K562 (cell line): ENCODE data around the gene ASRGL1. TPM values are rescaled to one million over a fixed set of nuclear protein-coding genes. Genes with fewer than 3 reads are reported as not detected.
"Not testable (repeated sequence)": the region's sequence is repeated elsewhere in the genome, so short reads cannot be mapped to it uniquely, and the experiment has no call there.

Experiments
- ATAC-seq: fragments of 200-7000 bp; cut with Tn5 transposase; 3 replicates; pipeline ENCODE4 v1.9.1; 2020; ENCODE audit warnings: moderate library complexity
- BruUV-seq: library from RNA; stranded (reverse); fragments of 400-500 nt; replicated peaks from 2 replicates; lab custom pipeline; 2021; lab: Mats Ljungman, UMichigan
- CTCF ChIA-PET: fragments of 300-600 bp; formaldehyde crosslinking; extraction: SDS; loops from one replicate; lab custom pipeline; 2021; ENCODE audit warnings: low intra/inter-chr PET ratio; lab: Yijun Ruan, JAX
- POLR2A ChIA-PET: fragments of 300-600, 350-650 bp; sonication (Branson Sonifier 250); formaldehyde crosslinking; extraction: SDS; loops from one replicate; lab custom pipeline; 2021; ENCODE audit warnings: antibody characterized with exemption, inconsistent platforms; lab: Yijun Ruan, JAX
- DNase-seq, 4 experiments: peaks; one replicate each; pipeline versions ENCODE4 v3.0.0 to v3.0.0-alpha.2; 2011 to 2018; ENCODE audit warnings: low spot score in 3 of 4, mixed read lengths in 3 of 4; ENCODE audit errors: extremely low read depth in 1 of 4
- FAIRE-seq: peaks from 2 replicates; lab custom pipeline; 2011; peaks lifted over from hg19 to GRCh38; lab: Jason Lieb, UNC
- H2AFZ ChIP-seq: 2 replicates; pipeline ENCODE4 v1.6.0; 2011; ENCODE audit warnings: low read depth, low read length, control low read depth, inconsistent platforms
- H3K27ac ChIP-seq: fragments of 200-600 bp; 3 replicates; pipeline ENCODE4 v1.8.0; 2011; ENCODE audit warnings: low read depth, mild to moderate bottlenecking, control low read depth, inconsistent platforms, low read length, moderate library complexity, mixed read lengths; ENCODE audit errors: extremely low read depth
- H3K27me3 ChIP-seq, 2 experiments: fragments of 300-600 bp in 1 of 2; 2 replicates in 1 of 2; 3 replicates in 1 of 2; pipeline versions ENCODE4 v1.6.0 to v1.8.0; 2011; ENCODE audit warnings: inconsistent platforms in 2 of 2, low read length in 2 of 2, mild to moderate bottlenecking in 1 of 2, mixed read lengths in 1 of 2, moderate library complexity in 1 of 2; ENCODE audit not compliant: control insufficient read depth in 2 of 2, insufficient read depth in 2 of 2
- H3K36me3 ChIP-seq: fragments of 300-600 bp; 3 replicates; pipeline ENCODE4 v1.8.0; 2011; ENCODE audit warnings: mild to moderate bottlenecking, low read length, inconsistent platforms; ENCODE audit not compliant: control insufficient read depth, insufficient read depth
- H3K4me1 ChIP-seq, 2 experiments: fragments of 200-600 bp in 1 of 2; replicated peaks in 1 of 2; 2 replicates in 1 of 2; 3 replicates in 1 of 2; pipeline versions ENCODE4 v1.5.1 to v1.8.0; 2011; ENCODE audit warnings: inconsistent platforms in 2 of 2, low read length in 2 of 2, mild to moderate bottlenecking in 1 of 2, mixed read lengths in 1 of 2, moderate library complexity in 1 of 2; ENCODE audit not compliant: control insufficient read depth in 2 of 2, insufficient read depth in 2 of 2
- H3K4me2 ChIP-seq: 2 replicates; pipeline ENCODE4 v1.6.1; 2011; ENCODE audit warnings: low read length, control low read depth, inconsistent platforms, mixed read lengths; ENCODE audit not compliant: insufficient read depth
- H3K4me3 ChIP-seq: fragments of 200-600 bp; sonication (generic), shearing (Covaris generic); 2 replicates; pipeline ENCODE4 v1.5.1; 2016; ENCODE audit warnings: control low read depth, inconsistent platforms
- H3K79me2 ChIP-seq: fragments of 200-600 bp; 3 replicates; pipeline ENCODE4 v1.8.0; 2011; ENCODE audit warnings: low read length, inconsistent platforms; ENCODE audit not compliant: control insufficient read depth, insufficient read depth
- H3K9ac ChIP-seq, 2 experiments: 2 replicates each; pipeline versions ENCODE4 v1.6.0 to v1.6.1; 2011; ENCODE audit warnings: low read depth in 2 of 2, low read length in 2 of 2, control low read depth in 1 of 2, inconsistent platforms in 1 of 2, mild to moderate bottlenecking in 1 of 2, mixed read lengths in 1 of 2; ENCODE audit not compliant: insufficient read depth in 1 of 2
- H3K9me1 ChIP-seq: one replicate; pipeline ENCODE4 v1.6.0; 2011; ENCODE audit warnings: inconsistent platforms, mild to moderate bottlenecking, low read length, moderate library complexity; ENCODE audit not compliant: control insufficient read depth, insufficient read depth
- H3K9me3 ChIP-seq: replicated peaks from 2 replicates; pipeline ENCODE4 v1.5.1; 2011; ENCODE audit warnings: low read depth, low read length, inconsistent platforms; ENCODE audit not compliant: control insufficient read depth, insufficient read depth
- H4K20me1 ChIP-seq: replicated peaks from 2 replicates; pipeline ENCODE4 v1.6.1; 2011; ENCODE audit warnings: low read length, inconsistent platforms, mixed read lengths; ENCODE audit not compliant: control insufficient read depth, insufficient read depth
- RCOR1 ChIP-seq, 2 experiments: IDR thresholded peaks; 2 replicates each; pipeline ENCODE4 v1.6.1; 2012; ENCODE audit warnings: low read depth in 2 of 2, low read length in 2 of 2, borderline replicate concordance in 1 of 2, improper control_type of control experiment in 1 of 2
- ZNF79 ChIP-seq: fragments of 250-450 bp; sonication (Bioruptor Pico); IDR thresholded peaks from 2 replicates; pipeline ENCODE4 v1.4.0; 2020; ENCODE audit warnings: low read depth, mild to moderate bottlenecking, moderate library complexity
- WGBS: fragments of 100-300 bp; shearing (Covaris generic); methylation state at CpG from one replicate; pipeline ENCODE4 v1.1.6; 2016; ENCODE audit warnings: low coverage, mixed read lengths; ENCODE audit not compliant: insufficient coverage; ENCODE audit errors: missing lambda C conversion rate; 5-methylcytosine and 5-hydroxymethylcytosine counted together
- in situ Hi-C: fragments of 300-500 bp; cut with MboI; formaldehyde crosslinking; loops from 4 replicates; pipeline ENCODE4 v1.15.0; 2018; ENCODE audit warnings: inconsistent platforms, mixed read lengths
- intact Hi-C: fragments of 100-400 bp; cut with micrococcal nuclease; formaldehyde crosslinking; loops from 2 replicates; pipeline ENCODE4 v1.14.2; 2022
- polyA plus RNA-seq, 8 experiments: library from polyadenylated mRNA; depleted of rRNA in 4 of 8; stranded (reverse) in 5 of 8; unstranded in 3 of 8; fragments of >200 nt; fragmentation: Nextera tagmentation in 2 of 8; fragmentation: Illumina TruSeq in 1 of 8; extraction: Ambion mirVana in 2 of 8; extraction: Trizol in 1 of 8; gene quantifications; 2 replicates each; pipeline versions ENCODE4 v1.2.1 to v1.2.3, GENCODE V29; 2011 to 2014; ENCODE audit warnings: inconsistent platforms in 1 of 8, missing spikeins in 1 of 8
- total RNA-seq, 7 experiments: library from RNA; depleted of rRNA in 6 of 7; stranded (reverse); fragments of >200 nt in 6 of 7; fragmentation: Illumina TruSeq in 2 of 7; extraction: Trizol in 2 of 7; gene quantifications; 2 replicates each; pipeline versions ENCODE4 v1.2.1 to v1.2.3, GENCODE V29; 2011 to 2021; ENCODE audit warnings: low replicate concordance in 1 of 7

The ASRGL1 gene
- total and polyA plus RNA-seq, 9 of the 15 experiments (the other 6 are each of a cell fraction or from before 2014, with no cell fraction given) = 3.1 to 23.0 (median 11.2) TPM

GRCh38 chr11:62324731-62325556 lies 12.3 kb upstream of the ASRGL1 start (continued):
- TF ChIP-seq RCOR1 (IDR thresholded peaks at IDR 0.05; ENCODE audit: borderline replicate concordance in 1 of 2, low read depth in 2 of 2, low read length in 2 of 2) (0 out of 4 replicates have a peak, but pooled peaks of 1 of the 2 experiments have one; percentile 54), ZNF79 (no peak)

DNA sequence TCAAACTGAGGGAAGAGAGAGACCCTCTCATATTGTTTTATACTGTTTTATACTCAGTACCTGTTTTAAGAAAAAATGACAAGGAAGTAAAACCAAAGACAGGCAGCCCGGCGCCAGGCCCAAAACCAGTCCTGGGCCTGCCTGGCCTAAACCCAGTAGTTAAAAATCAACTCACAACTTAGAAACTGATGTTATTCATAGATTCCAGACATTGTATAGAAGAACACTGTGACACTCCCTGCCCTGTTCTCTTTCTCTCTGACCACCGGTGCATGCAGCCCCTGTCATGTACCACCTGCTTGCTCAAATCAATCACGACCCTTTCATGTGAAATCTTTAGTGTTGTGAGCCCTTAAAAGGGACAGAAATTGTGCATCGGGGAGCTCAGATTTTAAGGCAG lies 11.5 kb upstream of the ASRGL1 start:
- H3K9me1 ChIP-seq, H3K79me2 ChIP-seq, H3K9me3 ChIP-seq, BruUV-seq, H2AFZ ChIP-seq, in situ Hi-C loops, FAIRE-seq, H3K4me3 ChIP-seq, H3K9ac ChIP-seq, H3K4me2 ChIP-seq, DNase-seq, H3K36me3 ChIP-seq, H3K27ac ChIP-seq, H4K20me1 ChIP-seq, H3K4me1 ChIP-seq, ATAC-seq: not testable (repeated sequence)
- POLR2A ChIA-PET = interaction anchor here (0.6 kb wide), 1 partner anchor 117 kb away, joined by 3 read pairs; no protein-coding TSS in a partner anchor
- H3K27me3 ChIP-seq = peaks cover 12 to 16% of the 10 kb centered on the region in 2 experiments; a peak in 4 of 5 replicates
- CTCF ChIA-PET = interaction anchor here (0.7 to 2.4 kb wide), 3 partner anchors 109 to 428 kb away, joined by 3 to 9 read pairs (median 8); no protein-coding TSS in a partner anchor
- intact Hi-C loops = loop anchor here (1.0 to 10.0 kb wide), 4 partner anchors 49 to 154 kb away; no protein-coding TSS in a partner anchor
- WGBS = 40% methylated on average over 4 of the region's 5 CpGs

DNA sequence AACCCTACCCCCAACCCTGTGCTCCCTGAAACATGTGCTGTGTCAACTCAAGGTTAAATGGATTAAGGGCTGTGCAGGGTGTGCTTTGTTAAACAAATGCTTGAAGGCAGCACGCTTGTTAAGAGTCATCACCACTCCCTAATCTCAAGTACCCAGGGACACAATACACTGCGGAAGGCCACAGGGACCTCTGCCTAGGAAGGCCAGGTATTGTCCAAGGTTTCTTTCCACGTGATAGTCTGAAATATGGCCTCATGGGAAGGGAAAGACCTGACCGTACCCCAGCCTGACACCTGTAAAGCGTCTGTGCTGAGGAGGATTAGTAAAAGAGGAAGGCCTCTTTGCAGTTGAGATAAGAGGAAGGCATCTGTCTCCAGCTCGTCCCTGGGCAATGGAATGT lies 10.5 kb upstream of the ASRGL1 start:
- H3K4me3 ChIP-seq, H3K27ac ChIP-seq, DNase-seq, H3K4me2 ChIP-seq, H3K9ac ChIP-seq, H2AFZ ChIP-seq, H3K9me3 ChIP-seq, POLR2A ChIA-PET, H3K4me1 ChIP-seq, H3K36me3 ChIP-seq, in situ Hi-C loops, H3K27me3 ChIP-seq, H4K20me1 ChIP-seq, H3K9me1 ChIP-seq, CTCF ChIA-PET, ATAC-seq, BruUV-seq, H3K79me2 ChIP-seq: not testable (repeated sequence)
- WGBS = 0% methylated on average over 5 of the region's 6 CpGs
- intact Hi-C loops = loop anchor here (10.0 kb wide), 1 partner anchor 48 kb away; no protein-coding TSS in a partner anchor
- peak; percentile 46 for FAIRE-seq

DNA sequence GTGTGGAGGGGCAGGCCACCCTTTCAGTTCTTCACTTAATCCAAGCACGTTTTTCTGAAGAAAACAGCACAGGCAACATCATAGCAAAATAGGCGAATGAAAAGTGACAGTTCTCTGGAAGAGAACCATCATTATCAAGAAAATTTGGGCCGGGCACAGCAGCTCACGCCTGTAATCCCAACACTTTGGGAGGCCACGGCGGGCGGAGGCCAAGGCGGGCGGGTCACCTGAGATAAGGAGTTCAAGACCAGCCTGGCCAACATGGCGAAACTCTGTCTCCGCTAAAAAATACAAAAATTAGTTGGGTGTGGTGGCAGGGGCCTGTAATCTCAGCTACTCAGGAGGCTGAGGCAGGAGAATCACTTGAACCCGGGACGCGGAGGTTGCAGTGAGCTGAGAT lies 9.7 kb upstream of the ASRGL1 start:
- H3K9ac ChIP-seq, ATAC-seq, H3K36me3 ChIP-seq, H3K79me2 ChIP-seq, H4K20me1 ChIP-seq, H3K27me3 ChIP-seq, BruUV-seq, H3K9me1 ChIP-seq, DNase-seq, FAIRE-seq, POLR2A ChIA-PET, in situ Hi-C loops, H3K4me3 ChIP-seq, CTCF ChIA-PET, H3K4me1 ChIP-seq, H3K27ac ChIP-seq, H3K4me2 ChIP-seq, H3K9me3 ChIP-seq, H2AFZ ChIP-seq: not testable (repeated sequence)
- WGBS = 17% methylated on average over 14 of the region's 14 CpGs
- intact Hi-C loops = loop anchor here (10.0 kb wide), 1 partner anchor 47 kb away; no protein-coding TSS in a partner anchor
